Peyer's patch (tissue), 4 donors: ENCODE results near the gene SERHL2.
"Not testable (repeated sequence)": the region's sequence is repeated elsewhere in the genome, so short reads cannot be mapped to it uniquely, and the experiment has no call there.

Experiments used
- POLR2A ChIP-seq, 2 donors: fragments of 450-650 bp; IDR thresholded peaks; one replicate each; pipeline ENCODE4 v1.5.1; 2017; ENCODE audit warnings: antibody characterized with exemption in 2 of 2, mild to moderate bottlenecking in 2 of 2, moderate library complexity in 2 of 2
- TF ChIP-seq, protein P1 (sequence below), 6 experiments: fragments of 450-650 bp in 4 of 6; fragments of 200-600 bp in 2 of 6; sonication (generic) in 1 of 6; IDR thresholded peaks; one replicate each; pipeline ENCODE4 v1.5.1; 2017 to 2019; ENCODE audit warnings: antibody characterized with exemption in 6 of 6, mild to moderate bottlenecking in 3 of 6, moderate library complexity in 1 of 6

DNA sequence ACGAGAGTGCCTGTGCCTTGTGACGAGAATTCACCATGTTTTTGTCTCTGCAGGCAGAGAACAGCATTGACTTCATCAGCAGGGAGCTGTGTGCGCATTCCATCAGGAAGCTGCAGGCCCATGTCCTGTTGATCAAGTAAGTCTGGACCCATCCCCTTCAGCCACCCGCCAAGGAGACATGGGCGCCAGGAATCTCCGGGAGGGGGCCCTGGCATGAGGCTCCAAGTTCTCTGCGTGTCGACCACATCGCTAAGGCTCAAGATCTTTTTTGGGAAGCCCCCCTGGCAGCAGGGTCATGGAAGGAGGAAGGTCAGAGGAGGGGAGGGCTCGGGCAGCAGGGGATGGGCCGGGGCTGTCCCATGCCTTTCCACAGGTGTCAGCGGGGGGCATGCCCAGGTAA, 17.3 kb downstream of the SERHL2 start:
- not testable (repeated sequence) for TF ChIP-seq POLR2A (IDR thresholded peaks at IDR 0.05)
- TF ChIP-seq, protein P1, sequence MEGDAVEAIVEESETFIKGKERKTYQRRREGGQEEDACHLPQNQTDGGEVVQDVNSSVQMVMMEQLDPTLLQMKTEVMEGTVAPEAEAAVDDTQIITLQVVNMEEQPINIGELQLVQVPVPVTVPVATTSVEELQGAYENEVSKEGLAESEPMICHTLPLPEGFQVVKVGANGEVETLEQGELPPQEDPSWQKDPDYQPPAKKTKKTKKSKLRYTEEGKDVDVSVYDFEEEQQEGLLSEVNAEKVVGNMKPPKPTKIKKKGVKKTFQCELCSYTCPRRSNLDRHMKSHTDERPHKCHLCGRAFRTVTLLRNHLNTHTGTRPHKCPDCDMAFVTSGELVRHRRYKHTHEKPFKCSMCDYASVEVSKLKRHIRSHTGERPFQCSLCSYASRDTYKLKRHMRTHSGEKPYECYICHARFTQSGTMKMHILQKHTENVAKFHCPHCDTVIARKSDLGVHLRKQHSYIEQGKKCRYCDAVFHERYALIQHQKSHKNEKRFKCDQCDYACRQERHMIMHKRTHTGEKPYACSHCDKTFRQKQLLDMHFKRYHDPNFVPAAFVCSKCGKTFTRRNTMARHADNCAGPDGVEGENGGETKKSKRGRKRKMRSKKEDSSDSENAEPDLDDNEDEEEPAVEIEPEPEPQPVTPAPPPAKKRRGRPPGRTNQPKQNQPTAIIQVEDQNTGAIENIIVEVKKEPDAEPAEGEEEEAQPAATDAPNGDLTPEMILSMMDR (IDR thresholded peaks at IDR 0.05), result not testable (repeated sequence)
